HCEC 1CT (cell line): ENCODE measurements around the gene MSANTD2.

Experiments used
- DNase-seq: peaks from one replicate; pipeline ENCODE4 v3.0.0-alpha.2; 2017

The MSANTD2 gene

GRCh38 chr11:124769806-124770774, 30.1 kb downstream of the MSANTD2 start:
- peak; percentile 82 for DNase-seq

GRCh38 chr11:124768914-124769313, 31.3 kb downstream of the MSANTD2 start:
- DNase-seq = no peak

- peak; percentile 81 for DNase-seq
Measured at GRCh38 chr11:124766156-124766555, 34.0 kb downstream of the MSANTD2 start.

- peak; percentile 53 for DNase-seq
Measured at GRCh38 chr11:124763156-124763947, 36.9 kb downstream of the MSANTD2 start.

GRCh38 chr11:124762624-124763155, 37.5 kb downstream of the MSANTD2 start:
- DNase-seq = no peak

- DNase-seq = no peak
Measured at GRCh38 chr11:124762105-124762623, 38.0 kb downstream of the MSANTD2 start, which contains the start of gene ESAM. TSS of gene ESAM (minus strand) at chr11:124762290. CDS start at chr11:124762154, 136 bp downstream.

GRCh38 chr11:124761301-124762104, 38.7 kb downstream of the MSANTD2 start:
- no peak for DNase-seq

- no peak for DNase-seq
Measured at GRCh38 chr11:124760806-124761205, 39.4 kb downstream of the MSANTD2 start.

- DNase-seq = no peak
Measured at GRCh38 chr11:124760205-124760652, 40.0 kb downstream of the MSANTD2 start.

GRCh38 chr11:124759266-124760204, 40.7 kb downstream of the MSANTD2 start:
- DNase-seq = no peak

- DNase-seq = peak; percentile 77
Measured at GRCh38 chr11:124758355-124759265, 41.6 kb downstream of the MSANTD2 start.

GRCh38 chr11:124757320-124757719, 42.9 kb downstream of the MSANTD2 start:
- no peak for DNase-seq

- no peak for DNase-seq
Measured at GRCh38 chr11:124756753-124757227, 43.4 kb downstream of the MSANTD2 start.

- DNase-seq = no peak
Measured at GRCh38 chr11:124756033-124756752, 44.0 kb downstream of the MSANTD2 start.

- no peak for DNase-seq
Measured at GRCh38 chr11:124754710-124755109, 45.5 kb downstream of the MSANTD2 start.

- DNase-seq = peak; percentile 42
Measured at GRCh38 chr11:124754309-124754708, 45.9 kb downstream of the MSANTD2 start.

GRCh38 chr11:124753624-124754023, 46.6 kb downstream of the MSANTD2 start:
- DNase-seq = no peak

GRCh38 chr11:124753205-124753604, 47.0 kb downstream of the MSANTD2 start:
- DNase-seq = no peak
